SK-N-SH (cell line): Measurements from ENCODE around the gene DGKE. TPM values are rescaled to one million over a fixed set of nuclear protein-coding genes. Genes with fewer than 3 reads are reported as not detected.

Experiments
- CTCF ChIA-PET: fragments of 300-600, 350-600 bp; formaldehyde crosslinking; extraction: SDS; loops from one replicate; lab custom pipeline; 2021; lab: Yijun Ruan, JAX
- POLR2A ChIA-PET: fragments of 350-600 bp; sonication (Branson Sonifier 250); formaldehyde crosslinking; extraction: SDS; loops from one replicate; lab custom pipeline; 2020; ENCODE audit warnings: antibody characterized with exemption, inconsistent platforms; lab: Yijun Ruan, JAX
- DNase-seq: peaks from one replicate; pipeline ENCODE4 v3.0.0; 2012
- H2AFZ ChIP-seq: fragments of 200-600 bp; sonication (generic); 2 replicates; pipeline ENCODE4 v1.8.1; 2016; ENCODE audit warnings: antibody characterized with exemption, mild to moderate bottlenecking, low read depth
- H3F3A ChIP-seq: fragments of 200-600 bp; sonication (generic); replicated peaks from 2 replicates; pipeline ENCODE3; 2016; ENCODE audit warnings: antibody characterized with exemption, mild to moderate bottlenecking; ENCODE audit not compliant: insufficient read depth
- H3K27ac ChIP-seq, 2 experiments: fragments of 200-500 bp in 1 of 2; fragments of 200-600 bp in 1 of 2; sonication (Bioruptor generic) in 1 of 2; sonication (generic), shearing (Covaris generic) in 1 of 2; 2 replicates each; pipeline versions ENCODE4 v1.5.1 to v1.6.1; 2014 to 2016; ENCODE audit warnings: low read depth in 2 of 2, inconsistent platforms in 1 of 2, low read length in 1 of 2, mild to moderate bottlenecking in 1 of 2, mixed read lengths in 1 of 2
- H3K27me3 ChIP-seq: fragments of 200-600 bp; sonication (generic), shearing (Covaris generic); 2 replicates; pipeline ENCODE4 v1.6.1; 2016; ENCODE audit warnings: mixed run types; ENCODE audit not compliant: insufficient read depth
- H3K36me3 ChIP-seq, 2 experiments: fragments of 200-500 bp in 1 of 2; fragments of 200-600 bp in 1 of 2; sonication (Bioruptor generic) in 1 of 2; sonication (generic) in 1 of 2; replicated peaks in 1 of 2; 2 replicates each; pipeline versions ENCODE3 to v1.5.1; 2014 to 2016; ENCODE audit warnings: low read length in 1 of 2, mild to moderate bottlenecking in 1 of 2; ENCODE audit not compliant: insufficient read depth in 2 of 2, control insufficient read depth in 1 of 2
- H3K4me1 ChIP-seq, 2 experiments: fragments of 200-500 bp in 1 of 2; fragments of 200-600 bp in 1 of 2; sonication (Bioruptor generic) in 1 of 2; sonication (generic), shearing (Covaris generic) in 1 of 2; 2 replicates each; pipeline versions ENCODE4 v1.5.1 to v1.6.1; 2014 to 2016; ENCODE audit warnings: low read depth in 1 of 2, low read length in 1 of 2, mixed run types in 1 of 2; ENCODE audit not compliant: insufficient read depth in 2 of 2, control insufficient read depth in 1 of 2
- H3K4me2 ChIP-seq: fragments of 200-600 bp; sonication (generic), shearing (Covaris generic); 2 replicates; pipeline ENCODE4 v1.6.1; 2017; ENCODE audit warnings: mixed run types
- H3K4me3 ChIP-seq, 2 experiments: fragments of 200-500 bp in 1 of 2; fragments of 200-600 bp in 1 of 2; sonication (Bioruptor generic) in 1 of 2; sonication (generic), shearing (Covaris generic) in 1 of 2; 2 replicates each; pipeline versions ENCODE4 v1.5.1 to v1.8.1; 2014 to 2016; ENCODE audit warnings: low read depth in 2 of 2, inconsistent platforms in 1 of 2, low read length in 1 of 2, mild to moderate bottlenecking in 1 of 2, mixed read lengths in 1 of 2, moderate library complexity in 1 of 2
- H3K79me2 ChIP-seq: fragments of 200-600 bp; sonication (generic); 2 replicates; pipeline ENCODE4 v1.8.1; 2017; ENCODE audit warnings: mild to moderate bottlenecking; ENCODE audit not compliant: insufficient read depth
- H3K9ac ChIP-seq: fragments of 200-600 bp; sonication (generic); 2 replicates; pipeline ENCODE4 v1.6.1; 2017; ENCODE audit warnings: mixed run types
- H3K9me2 ChIP-seq: fragments of 200-600 bp; sonication (generic); 2 replicates; pipeline ENCODE4 v1.6.1; 2017; ENCODE audit warnings: mixed run types
- H3K9me3 ChIP-seq: fragments of 200-600 bp; sonication (generic); 2 replicates; pipeline ENCODE4 v1.6.1; 2017; ENCODE audit warnings: mixed run types, mild to moderate bottlenecking, moderate library complexity
- H4K20me1 ChIP-seq: fragments of 200-600 bp; sonication (generic); 2 replicates; pipeline ENCODE4 v1.6.1; 2017; ENCODE audit warnings: mild to moderate bottlenecking, mixed run types; ENCODE audit not compliant: insufficient read depth
- CTCF ChIP-seq: fragments of 200-600 bp; sonication (generic); IDR thresholded peaks from 2 replicates; pipeline ENCODE4 v1.6.1; 2017; ENCODE audit warnings: antibody characterized with exemption, mild to moderate bottlenecking, moderate library complexity
- ELF1 ChIP-seq: IDR thresholded peaks from 2 replicates; pipeline ENCODE4 v1.4.0; 2012
- EP300 ChIP-seq, 2 experiments: IDR thresholded peaks; 2 replicates each; pipeline versions ENCODE4 v1.4.0 to v1.6.1; 2012; ENCODE audit warnings: borderline replicate concordance in 1 of 2, low read depth in 1 of 2, low read length in 1 of 2
- EZH2phosphoT487 ChIP-seq: fragments of 200-600 bp; sonication (generic); IDR thresholded peaks from 2 replicates; pipeline ENCODE4 v1.6.1; 2017; ENCODE audit warnings: low read depth, mixed run types, mild to moderate bottlenecking, antibody characterized with exemption, moderate library complexity, borderline replicate concordance
- FOXM1 ChIP-seq: IDR thresholded peaks from 2 replicates; pipeline ENCODE4 v1.4.0; 2012; ENCODE audit warnings: low read depth, mild to moderate bottlenecking
- JUND ChIP-seq: IDR thresholded peaks from 2 replicates; pipeline ENCODE4 v1.4.0; 2012
- MEF2A ChIP-seq: IDR thresholded peaks from 2 replicates; pipeline ENCODE4 v1.4.0; 2012; ENCODE audit warnings: low read depth, borderline replicate concordance
- NFIC ChIP-seq: IDR thresholded peaks from 2 replicates; pipeline ENCODE4 v1.4.0; 2012; ENCODE audit warnings: borderline replicate concordance
- NRF1 ChIP-seq: IDR thresholded peaks from 2 replicates; pipeline ENCODE4 v1.6.1; 2012; ENCODE audit warnings: low read depth, mild to moderate bottlenecking, low read length
- PBX3 ChIP-seq: IDR thresholded peaks from 2 replicates; pipeline ENCODE4; 2012
- POLR2AphosphoS5 ChIP-seq: IDR thresholded peaks from 2 replicates; pipeline ENCODE4 v1.6.1; 2012; ENCODE audit warnings: low read depth, low read length
- RFX5 ChIP-seq: IDR thresholded peaks from 2 replicates; pipeline ENCODE4 v1.6.1; 2012; ENCODE audit warnings: mild to moderate bottlenecking, improper control_type of control experiment, low read length
- SIN3A ChIP-seq: IDR thresholded peaks from 2 replicates; pipeline ENCODE4 v1.6.1; 2012; ENCODE audit warnings: low read depth, mild to moderate bottlenecking, low read length, moderate library complexity, borderline replicate concordance
- TAF1 ChIP-seq: IDR thresholded peaks from 2 replicates; pipeline ENCODE4 v1.6.1; 2012; ENCODE audit warnings: low read depth, mild to moderate bottlenecking, low read length, moderate library complexity, borderline replicate concordance
- TCF12 ChIP-seq: IDR thresholded peaks from 2 replicates; pipeline ENCODE4 v1.4.0; 2012
- USF1 ChIP-seq: IDR thresholded peaks from 2 replicates; pipeline ENCODE4 v1.4.0; 2012; ENCODE audit warnings: low read depth, borderline replicate concordance
- YY1 ChIP-seq: IDR thresholded peaks from 2 replicates; pipeline ENCODE4 v1.4.0; 2012; ENCODE audit warnings: low read depth, mild to moderate bottlenecking
- ZBTB33 ChIP-seq: IDR thresholded peaks from 2 replicates; pipeline ENCODE4 v1.4.0; 2012; ENCODE audit warnings: low read depth, borderline replicate concordance
- WGBS: methylation state at CpG from one replicate; pipeline ENCODE4 v1.1.6; 2017; ENCODE audit warnings: low lambda C conversion rate; 5-methylcytosine and 5-hydroxymethylcytosine counted together
- polyA plus RNA-seq, 3 experiments: library from polyadenylated mRNA; depleted of rRNA; stranded (reverse); fragments of >200 nt; gene quantifications; 2 replicates each; pipeline ENCODE4 v1.2.3, GENCODE V29; 2012

The DGKE gene
- polyA plus RNA-seq, 1 of the 3 experiments (the other 2 are of a cell fraction), result 2.4 TPM

GRCh38 chr17:56886288-56886731 lies 52.4 kb downstream of the DGKE start (continued):
- no peak for TF ChIP-seq ZBTB33

- Histone ChIP-seq H3K4me1 (no peaks in the 10 kb centered on the region), H3K79me2 (no peaks in the 10 kb centered on the region), H3K9ac (no peak overlapping the region), H3K9me3 (no peaks in the 10 kb centered on the region; the same call in 1 of the 2 replicates), H3F3A (no peaks in the 10 kb centered on the region), H2AFZ (no peak overlapping the region), H4K20me1 (no peaks in the 10 kb centered on the region), H3K4me2 (no peak overlapping the region), H3K27ac (no peak overlapping the region), H3K4me3 (no peak overlapping the region), H3K27me3 (no peaks in the 10 kb centered on the region), H3K9me2 (no peaks in the 10 kb centered on the region), H3K36me3 (peaks cover 28 to 34% of the 10 kb centered on the region in 2 experiments)
- TF ChIP-seq CTCF (no peak), ZBTB33 (no peak), PBX3 (no peak), EP300 (IDR thresholded peaks at IDR 0.05; ENCODE audit: borderline replicate concordance in 1 of 2, low read depth in 1 of 2, low read length in 1 of 2) (no peak), NRF1 (no peak), JUND (no peak), ELF1 (no peak), SIN3A (no peak), RFX5 (no peak), FOXM1 (no peak), NFIC (no peak), TAF1 (no peak), EZH2phosphoT487 (no peak), USF1 (no peak), YY1 (no peak), POLR2AphosphoS5 (no peak), TCF12 (no peak), MEF2A (no peak)
- DNase-seq, result no peak
- CTCF ChIA-PET, result interaction anchor here (1.3 kb wide), 1 partner anchor 24 kb away, joined by 3 read pairs; no protein-coding TSS in a partner anchor
- POLR2A ChIA-PET, result no interaction called here
- 96% methylated on average over 5 of the region's 5 CpGs for whole genome bisulfite sequencing
Observed at GRCh38 chr17:56887105-56887504, 53.2 kb downstream of the DGKE start.
